ENCODE data around the gene APBB3.

- TF ChIP-seq YY1 (IDR thresholded peaks at IDR 0.05; ENCODE audit: insufficient read depth, insufficient read length) (no peak), SUZ12 (IDR thresholded peaks at IDR 0.05; ENCODE audit: extremely low read depth, insufficient read depth, insufficient read length) (no peak)
These were observed 44.7 kb upstream of the APBB3 start for GRCh38 chr5:140609126-140609525.

All from NT2/D1 (cell line).